HG03103 (cell line): ENCODE measurements around the gene OR1F1.
"Not testable (repeated sequence)": the region's sequence is repeated elsewhere in the genome, so short reads cannot be mapped to it uniquely, and the experiment has no call there.

Experiments
- ATAC-seq: cut with Tn5 transposase; IDR thresholded peaks from one replicate; pipeline ENCODE4 v1.9.1; 2021; ENCODE audit warnings: low read depth; ENCODE audit not compliant: unreplicated experiment

Gene OR1F1

GRCh38 chr16:3150346-3151218 is 37.4 kb upstream of the OR1F1 start:
- ATAC-seq: peak; percentile 62

- no peak for ATAC-seq
Observed at GRCh38 chr16:3152027-3152276, 36.1 kb upstream of the OR1F1 start.

GRCh38 chr16:3152277-3152990 is 35.6 kb upstream of the OR1F1 start:
- no peak for ATAC-seq

- ATAC-seq: no peak
Observed at GRCh38 chr16:3152991-3153368, 35.0 kb upstream of the OR1F1 start.

GRCh38 chr16:3155181-3155580 is 32.8 kb upstream of the OR1F1 start:
- no peak for ATAC-seq

- ATAC-seq: no peak
Observed at GRCh38 chr16:3155972-3156371, 32.0 kb upstream of the OR1F1 start.

GRCh38 chr16:3157229-3158025 is 30.6 kb upstream of the OR1F1 start:
- no peak for ATAC-seq

- ATAC-seq: peak; percentile 3
Observed at GRCh38 chr16:3158026-3158509, 29.9 kb upstream of the OR1F1 start.

- ATAC-seq: peak; percentile 68
Observed at GRCh38 chr16:3158510-3159314, 29.3 kb upstream of the OR1F1 start.

- no peak for ATAC-seq
Observed at GRCh38 chr16:3161235-3162018, 26.6 kb upstream of the OR1F1 start.

GRCh38 chr16:3164121-3164991 is 23.6 kb upstream of the OR1F1 start:
- ATAC-seq: no peak

GRCh38 chr16:3165111-3165822 is 22.7 kb upstream of the OR1F1 start:
- no peak for ATAC-seq

- ATAC-seq: no peak
Observed at GRCh38 chr16:3166505-3166886, 21.5 kb upstream of the OR1F1 start.

- not testable (repeated sequence) for ATAC-seq
Observed at GRCh38 chr16:3168729-3169128, 19.3 kb upstream of the OR1F1 start.

GRCh38 chr16:3170440-3171180 is 17.4 kb upstream of the OR1F1 start:
- ATAC-seq: no peak

GRCh38 chr16:3171181-3171854 is 16.7 kb upstream of the OR1F1 start:
- no peak for ATAC-seq
